PFSK-1 (cell line): Measurements from ENCODE around the gene EID2.

ENCODE experiments used
- POLR2AphosphoS5 ChIP-seq: IDR thresholded peaks from 2 replicates; pipeline ENCODE4 v1.6.1; 2012; ENCODE audit warnings: low read depth, mild to moderate bottlenecking, control low read depth, low read length, moderate library complexity
- TAF1 ChIP-seq: IDR thresholded peaks from 2 replicates; pipeline ENCODE4 v1.6.1; 2012; ENCODE audit warnings: low read length, control low read depth, borderline replicate concordance; ENCODE audit not compliant: insufficient read depth

DNA sequence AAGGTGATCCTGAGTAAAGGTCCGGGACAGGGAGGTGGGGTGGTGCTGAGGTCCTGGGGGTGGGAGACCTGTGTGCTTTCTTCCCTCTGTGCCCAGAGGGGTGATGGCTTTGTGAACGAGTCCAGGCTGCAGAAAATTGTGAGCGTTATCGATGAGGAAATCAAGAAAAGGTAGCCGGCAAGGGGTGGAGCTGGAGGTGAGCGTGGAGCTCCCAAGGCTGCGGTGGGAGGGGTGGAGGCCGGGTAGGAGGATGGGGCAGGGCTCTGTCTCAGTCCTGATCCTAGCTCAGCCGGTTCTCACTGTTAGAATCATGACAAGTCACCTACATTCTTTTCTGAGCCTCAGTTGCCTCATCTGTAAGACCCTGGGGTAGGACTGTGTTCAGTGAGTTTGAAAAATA lies 21.0 kb downstream of the EID2 start:
- no peak for TF ChIP-seq POLR2AphosphoS5
- no peak for TF ChIP-seq TAF1
